Rectal smooth muscle tissue (tissue), 1 donor: Measurements from ENCODE around the gene SLC25A22.

ENCODE experiments used
- H3K27ac ChIP-seq: one replicate; pipeline ENCODE4 v1.7.0; 2013; ENCODE audit warnings: low read depth, low read length, inconsistent platforms
- H3K27me3 ChIP-seq: one replicate; pipeline ENCODE4 v1.7.0; 2013; ENCODE audit warnings: low read length; ENCODE audit not compliant: control insufficient read depth, insufficient read depth
- H3K36me3 ChIP-seq: one replicate; pipeline ENCODE4 v1.7.0; 2013; ENCODE audit warnings: low read length; ENCODE audit not compliant: control insufficient read depth, insufficient read depth
- H3K4me1 ChIP-seq: one replicate; pipeline ENCODE4 v1.7.0; 2013; ENCODE audit warnings: low read length; ENCODE audit not compliant: control insufficient read depth, insufficient read depth
- H3K4me3 ChIP-seq: one replicate; pipeline ENCODE4 v1.7.0; 2013; ENCODE audit warnings: low read length
- H3K9ac ChIP-seq: one replicate; pipeline ENCODE4 v1.7.0; 2013; ENCODE audit warnings: low read length

Gene SLC25A22

DNA sequence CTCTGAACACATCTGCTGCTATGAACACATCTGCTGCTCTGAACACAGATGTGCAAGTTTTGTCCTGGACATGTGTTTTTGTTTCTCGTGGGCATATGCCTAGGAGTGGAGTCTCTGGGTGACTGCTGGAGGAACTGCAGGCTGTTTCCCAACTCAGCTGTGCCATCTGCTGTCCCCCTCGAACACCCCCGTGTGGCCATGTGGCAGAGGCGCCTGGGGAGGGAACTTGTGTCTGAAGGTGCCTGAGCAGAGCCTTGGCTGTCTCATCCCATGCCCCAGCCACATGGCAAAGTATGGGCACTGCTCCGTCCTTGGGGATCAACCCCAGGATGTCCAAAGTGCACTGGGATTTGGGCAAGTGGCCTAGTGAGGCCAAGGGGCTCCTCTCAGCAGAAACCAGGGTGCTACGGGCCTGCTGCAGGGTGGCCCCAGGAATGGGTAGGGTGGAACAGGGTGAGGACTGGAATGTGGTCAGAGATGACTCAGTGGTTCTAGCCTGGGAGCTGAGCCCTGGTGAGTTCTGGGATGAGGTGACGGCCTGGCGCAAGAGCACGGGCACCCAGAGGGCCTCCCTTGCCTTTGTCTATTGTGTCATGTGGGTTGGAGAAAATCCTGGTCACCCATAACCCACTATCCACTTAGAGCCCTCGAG, 35.5 kb downstream of the SLC25A22 start:
- Histone ChIP-seq H3K27ac (no peak overlapping the region), H3K36me3 (peaks cover 36% of the 10 kb centered on the region), H3K27me3 (no peaks in the 10 kb centered on the region), H3K4me3 (no peak overlapping the region), H3K4me1 (no peaks in the 10 kb centered on the region), H3K9ac (no peak overlapping the region)

- H3K4me3 ChIP-seq = no peak overlapping the region
- no peak overlapping the region for H3K9ac ChIP-seq
- H3K36me3 ChIP-seq = peaks cover 41% of the 10 kb centered on the region
- H3K27me3 ChIP-seq = no peaks in the 10 kb centered on the region
- H3K27ac ChIP-seq = no peak overlapping the region
- H3K4me1 ChIP-seq = no peaks in the 10 kb centered on the region
These were observed 36.5 kb downstream of the SLC25A22 start for GRCh38 chr11:761526-762108.

DNA sequence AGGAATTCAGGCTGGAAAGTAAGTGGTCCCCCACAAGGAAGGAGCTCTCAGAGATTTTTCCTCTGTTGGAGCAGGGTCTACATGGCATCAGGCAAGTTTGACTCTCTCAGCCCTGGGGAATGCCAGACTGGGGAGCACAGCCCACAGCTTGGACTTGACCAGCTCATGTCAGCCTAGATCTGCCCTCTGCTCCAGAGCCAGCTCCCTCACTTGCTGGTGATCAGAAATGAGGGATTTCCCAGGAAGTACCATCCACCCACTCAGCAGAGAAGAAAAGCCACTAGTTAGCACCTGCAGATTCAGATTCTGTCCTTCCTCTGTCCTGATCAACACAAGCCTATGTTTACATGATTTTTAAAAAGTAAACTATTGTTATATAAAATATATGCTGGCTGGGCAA, 37.8 kb downstream of the SLC25A22 start:
- Histone ChIP-seq H3K4me3 (no peak overlapping the region), H3K4me1 (no peaks in the 10 kb centered on the region), H3K27ac (no peak overlapping the region), H3K27me3 (no peaks in the 10 kb centered on the region), H3K9ac (no peak overlapping the region), H3K36me3 (peaks cover 35% of the 10 kb centered on the region)

GRCh38 chr11:749731-750130, 48.4 kb downstream of the SLC25A22 start:
- Histone ChIP-seq H3K27ac (no peak overlapping the region), H3K9ac (no peak overlapping the region), H3K27me3 (no peaks in the 10 kb centered on the region), H3K36me3 (no peaks in the 10 kb centered on the region), H3K4me3 (peak overlapping the region; percentile 8), H3K4me1 (peaks cover 6% of the 10 kb centered on the region)

- Histone ChIP-seq H3K36me3 (no peaks in the 10 kb centered on the region), H3K4me1 (peaks cover 6% of the 10 kb centered on the region), H3K27me3 (no peaks in the 10 kb centered on the region), H3K27ac (no peak overlapping the region), H3K4me3 (peak overlapping the region; percentile 86), H3K9ac (peak overlapping the region; percentile 12)
These were observed 50.1 kb downstream of the SLC25A22 start for GRCh38 chr11:748007-748359.

DNA sequence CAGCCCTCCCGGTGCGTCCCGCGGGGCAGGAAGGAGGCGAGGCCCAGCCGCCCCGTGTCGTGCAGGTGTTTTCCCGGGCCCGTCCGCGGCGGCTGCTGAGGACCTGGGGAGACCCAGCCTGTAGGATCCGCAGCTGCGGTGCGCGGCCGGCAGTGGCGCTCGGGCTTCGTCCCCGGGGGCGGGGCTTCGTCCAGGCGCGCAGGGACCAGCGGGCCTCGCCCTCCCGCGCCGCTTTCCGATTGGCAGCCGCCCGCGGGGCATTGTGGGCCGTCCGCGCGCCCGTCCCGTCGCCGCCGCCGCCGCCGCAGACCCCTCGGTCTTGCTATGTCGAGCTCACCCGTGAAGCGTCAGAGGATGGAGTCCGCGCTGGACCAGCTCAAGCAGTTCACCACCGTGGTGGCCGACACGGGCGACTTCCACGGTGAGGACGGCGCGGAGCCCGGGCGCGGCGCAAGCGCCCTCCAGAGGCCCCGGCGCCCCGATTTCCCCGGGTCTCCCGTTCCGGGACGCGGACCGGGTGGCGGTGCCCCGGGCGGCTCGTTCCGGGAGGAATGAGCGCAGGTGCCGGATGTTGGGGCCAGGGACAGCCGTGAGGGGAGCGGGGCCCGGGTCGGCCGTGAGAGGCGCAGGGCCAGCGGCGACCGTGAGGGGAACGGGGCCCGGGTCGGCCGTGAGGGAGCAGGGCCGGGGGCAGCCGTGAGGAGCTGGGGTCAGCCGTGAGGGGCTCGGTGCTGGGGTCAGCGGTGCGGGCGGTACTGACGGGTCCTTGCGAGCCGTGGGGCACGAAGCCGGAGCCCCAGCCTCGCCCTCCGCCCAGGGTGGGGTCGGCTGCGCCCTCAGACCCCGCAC, 50.7 kb downstream of the SLC25A22 start, which contains the start of gene TALDO1:
Gene TALDO1 (plus strand): TSS at position 307 of the 849 bp plus-strand sequence. CDS start 18 bp downstream, at position 325.
- Histone ChIP-seq H3K27ac (peak within 1 kb of the TSS; percentile 61), H3K27me3 (no peaks in the 10 kb centered on the region), H3K9ac (peak within 1 kb of the TSS; percentile 12), H3K4me1 (peaks cover 6% of the 10 kb centered on the region), H3K36me3 (no peaks in the 10 kb centered on the region), H3K4me3 (peak within 1 kb of the TSS; percentile 86)

GRCh38 chr11:746289-747157, 51.6 kb downstream of the SLC25A22 start:
- peak overlapping the region; percentile 65 for H3K4me3 ChIP-seq
- no peak overlapping the region for H3K9ac ChIP-seq
- H3K27me3 ChIP-seq = no peaks in the 10 kb centered on the region
- peaks cover 6% of the 10 kb centered on the region for H3K4me1 ChIP-seq
- H3K36me3 ChIP-seq = no peaks in the 10 kb centered on the region
- peak overlapping the region; percentile 61 for H3K27ac ChIP-seq

- no peak overlapping the region for H3K4me3 ChIP-seq
- no peak overlapping the region for H3K9ac ChIP-seq
- peaks cover 6% of the 10 kb centered on the region for H3K4me1 ChIP-seq
- no peak overlapping the region for H3K27ac ChIP-seq
- no peaks in the 10 kb centered on the region for H3K36me3 ChIP-seq
- no peaks in the 10 kb centered on the region for H3K27me3 ChIP-seq
These were observed 52.7 kb downstream of the SLC25A22 start for GRCh38 chr11:745428-745827.

- H3K27me3 ChIP-seq = no peaks in the 10 kb centered on the region
- no peaks in the 10 kb centered on the region for H3K36me3 ChIP-seq
- no peak overlapping the region for H3K27ac ChIP-seq
- H3K4me3 ChIP-seq = no peak overlapping the region
- no peak overlapping the region for H3K9ac ChIP-seq
- H3K4me1 ChIP-seq = no peaks in the 10 kb centered on the region
These were observed 55.4 kb downstream of the SLC25A22 start for GRCh38 chr11:742571-743201.

DNA sequence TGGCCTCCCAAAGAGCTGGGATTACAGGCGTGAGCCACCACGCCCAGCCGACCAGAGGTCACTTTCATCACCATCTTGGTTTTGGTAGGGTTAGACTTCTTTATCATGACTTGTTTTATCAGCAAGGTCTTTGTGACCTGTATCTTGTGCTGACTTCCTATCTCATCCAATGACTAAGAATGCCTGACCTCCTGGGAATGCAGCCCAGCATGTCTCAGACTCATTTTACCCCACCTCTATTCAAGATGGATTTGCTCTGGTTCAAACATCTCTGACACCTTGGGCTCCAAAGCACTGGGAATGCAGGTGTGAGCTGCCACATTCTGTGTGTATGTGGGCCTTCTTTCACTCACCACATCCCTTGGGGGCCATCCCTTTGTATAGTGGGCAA, 55.9 kb downstream of the SLC25A22 start:
- no peak overlapping the region for H3K27ac ChIP-seq

More for the DNA sequence above, 55.9 kb downstream of the SLC25A22 start:
- H3K4me3 ChIP-seq = no peak overlapping the region
- H3K27me3 ChIP-seq = no peaks in the 10 kb centered on the region
- no peaks in the 10 kb centered on the region for H3K36me3 ChIP-seq
- H3K9ac ChIP-seq = no peak overlapping the region
- no peaks in the 10 kb centered on the region for H3K4me1 ChIP-seq
